Endothelial cell of umbilical vein (primary cell): Measurements from ENCODE around the gene LSM14A. TPM values are rescaled to one million over a fixed set of nuclear protein-coding genes. Genes with fewer than 3 reads are reported as not detected.
A peak's percentile ranks its signal among the peaks of the same experiment; 100 is the strongest.

Source experiments
- BruUV-seq: library from RNA; stranded (reverse); fragments of 400-500 nt; replicated peaks from 2 replicates; lab custom pipeline; 2021; lab: Mats Ljungman, UMichigan
- CTCF ChIA-PET: fragments of 300-600, 350-600 bp; sonication (Branson Sonifier 250); formaldehyde crosslinking; loops from one replicate; lab custom pipeline; 2021; ENCODE audit warnings: antibody characterized with exemption, inconsistent platforms; lab: Charles Lee
- POLR2A ChIA-PET: fragments of 300-600, 350-600 bp; sonication (Branson Sonifier 250); formaldehyde crosslinking; loops from one replicate; lab custom pipeline; 2021; ENCODE audit warnings: antibody characterized with exemption, inconsistent platforms; lab: Charles Lee
- DNase-seq: peaks from one replicate; pipeline ENCODE4 v3.0.0-alpha.2; 2011; ENCODE audit warnings: low read depth, low spot score
- FAIRE-seq: peaks from 2 replicates; lab custom pipeline; 2011; peaks lifted over from hg19 to GRCh38; lab: Jason Lieb, UNC
- H2AFZ ChIP-seq: 2 replicates; pipeline ENCODE4 v1.6.0; 2012; ENCODE audit warnings: low read depth, low read length, control low read depth, inconsistent platforms
- H3K27ac ChIP-seq: 2 replicates; pipeline ENCODE4 v1.5.1; 2011; ENCODE audit warnings: low read depth, mild to moderate bottlenecking, control low read depth, low read length, moderate library complexity; ENCODE audit not compliant: insufficient read depth
- H3K27me3 ChIP-seq, 2 experiments: 2 replicates each; pipeline versions ENCODE4 v1.6.0 to v1.6.1; 2011; ENCODE audit warnings: low read length in 2 of 2, mixed read lengths in 1 of 2; ENCODE audit not compliant: control insufficient read depth in 2 of 2, insufficient read depth in 2 of 2
- H3K36me3 ChIP-seq, 2 experiments: 2 replicates in 1 of 2; 3 replicates in 1 of 2; pipeline ENCODE4 v1.5.1; 2011; ENCODE audit warnings: low read length in 2 of 2, mild to moderate bottlenecking in 1 of 2, moderate library complexity in 1 of 2; ENCODE audit not compliant: control insufficient read depth in 2 of 2, insufficient read depth in 2 of 2; ENCODE audit errors: extremely low read depth in 1 of 2
- H3K4me1 ChIP-seq: 3 replicates; pipeline ENCODE4 v1.5.1; 2011; ENCODE audit warnings: mild to moderate bottlenecking, low read length; ENCODE audit not compliant: control insufficient read depth, insufficient read depth; ENCODE audit errors: extremely low read depth
- H3K4me2 ChIP-seq: 2 replicates; pipeline ENCODE4 v1.6.1; 2011; ENCODE audit warnings: low read length, control low read depth, mixed read lengths; ENCODE audit not compliant: insufficient read depth
- H3K4me3 ChIP-seq, 3 experiments: fragments of 200-600 bp in 1 of 3; sonication (generic), shearing (Covaris generic) in 1 of 3; replicated peaks in 1 of 3; 2 replicates each; pipeline ENCODE4 v1.5.1; 2011 to 2016; ENCODE audit warnings: control low read depth in 3 of 3, low read length in 3 of 3, mild to moderate bottlenecking in 2 of 3, inconsistent platforms in 1 of 3, low read depth in 1 of 3, moderate library complexity in 1 of 3; ENCODE audit not compliant: insufficient read depth in 1 of 3
- H3K79me2 ChIP-seq: 2 replicates; pipeline ENCODE4 v1.6.0; 2012; ENCODE audit warnings: low read length, inconsistent platforms; ENCODE audit not compliant: control insufficient read depth, insufficient read depth
- H3K9ac ChIP-seq: replicated peaks from 2 replicates; pipeline ENCODE3; 2011; ENCODE audit warnings: low read length, control low read depth; ENCODE audit not compliant: insufficient read depth; ENCODE audit errors: extremely low read depth
- H3K9me1 ChIP-seq: replicated peaks from 3 replicates; pipeline ENCODE4 v1.6.0; 2011; ENCODE audit warnings: mild to moderate bottlenecking, low read length; ENCODE audit not compliant: control insufficient read depth, insufficient read depth; ENCODE audit errors: extremely low read depth
- H3K9me3 ChIP-seq: replicated peaks from 2 replicates; pipeline ENCODE4 v1.5.1; 2012; ENCODE audit warnings: low read length, inconsistent platforms; ENCODE audit not compliant: control insufficient read depth, insufficient read depth
- H4K20me1 ChIP-seq: replicated peaks from 2 replicates; pipeline ENCODE3; 2011; ENCODE audit warnings: mild to moderate bottlenecking, low read length; ENCODE audit not compliant: control insufficient read depth, insufficient read depth; ENCODE audit errors: extremely low read depth
- CTCF ChIP-seq, 2 donors: IDR thresholded peaks; 1 replicate in 1 of 2; 2 replicates in 1 of 2; pipeline ENCODE4 v1.5.1; 2011; ENCODE audit warnings: low read length in 2 of 2, mild to moderate bottlenecking in 2 of 2, moderate library complexity in 2 of 2, control low read depth in 1 of 2, inconsistent platforms in 1 of 2, low read depth in 1 of 2; ENCODE audit not compliant: insufficient read depth in 1 of 2; ENCODE audit errors: extremely low read depth in 1 of 2
- FOS ChIP-seq: IDR thresholded peaks from 2 replicates; pipeline ENCODE4 v1.6.1; 2011; ENCODE audit warnings: mild to moderate bottlenecking, low read length, moderate library complexity, borderline replicate concordance; ENCODE audit not compliant: insufficient read depth
- GATA2 ChIP-seq: IDR thresholded peaks from 2 replicates; pipeline ENCODE4 v1.7.0; 2011; ENCODE audit warnings: low read depth, mild to moderate bottlenecking, moderate library complexity, mixed read lengths, low read length; ENCODE audit not compliant: insufficient read length, insufficient read depth
- JUN ChIP-seq: IDR thresholded peaks from 2 replicates; pipeline ENCODE4 v1.6.1; 2011; ENCODE audit warnings: borderline replicate concordance, low read depth; ENCODE audit not compliant: insufficient read length, insufficient read depth
- POLR2AphosphoS5 ChIP-seq: IDR thresholded peaks from 2 replicates; pipeline ENCODE4 v1.6.1; 2012; ENCODE audit warnings: low read depth, mild to moderate bottlenecking, control low read depth, low read length, moderate library complexity; ENCODE audit not compliant: insufficient read depth
- dilution Hi-C: fragments of 300-500 bp; cut with MboI; formaldehyde crosslinking; loops from one replicate; pipeline ENCODE4 v1.15.0; 2019; ENCODE audit warnings: low sequenced_read_pairs; ENCODE audit not compliant: extremely low pct_ligation_motif_present
- intact Hi-C: fragments of 100-400 bp; cut with micrococcal nuclease; formaldehyde crosslinking; loops from one replicate; pipeline ENCODE4 v1.10.0; 2022
- polyA plus RNA-seq, 4 experiments: library from polyadenylated mRNA; depleted of rRNA in 3 of 4; stranded (reverse) in 3 of 4; unstranded in 1 of 4; fragments of >200 nt; gene quantifications; 2 replicates each; pipeline versions ENCODE4 v1.2.1 to v1.2.3, GENCODE V29; 2011 to 2012; ENCODE audit warnings: missing spikeins in 1 of 4
- total RNA-seq: library from RNA; stranded (reverse); gene quantifications from 2 replicates; pipeline ENCODE4 v1.2.3, GENCODE V29; 2021

The LSM14A gene
- total and polyA plus RNA-seq, 2 donors (not counting 3 experiments of a cell fraction or from before 2014, with no cell fraction given) = 96.7 to 122 TPM

GRCh38 chr19:34232566-34233481, 60.5 kb downstream of the LSM14A start:
- DNase-seq (peak; percentile 87), FAIRE-seq (peak; percentile 94)
- Histone ChIP-seq H3K4me2 (peak overlapping the region; percentile 74), H3K9ac (peak overlapping the region; percentile 2), H3K9me1 (no peaks in the 10 kb centered on the region), H4K20me1 (no peaks in the 10 kb centered on the region), H3K4me3 (no peak overlapping the region), H3K4me1 (peaks cover 29% of the 10 kb centered on the region), H3K27ac (peak overlapping the region; percentile 45), H2AFZ (no peak overlapping the region), H3K36me3 (peaks cover 3 to 13% of the 10 kb centered on the region in 2 experiments), H3K9me3 (no peaks in the 10 kb centered on the region), H3K79me2 (no peaks in the 10 kb centered on the region), H3K27me3 (no peaks in the 10 kb centered on the region)
- intact Hi-C loops = loop anchor here (1.0 to 2.0 kb wide), 2 partner anchors 38 to 113 kb away; no protein-coding TSS in a partner anchor
- TF ChIP-seq JUN (peak; percentile 76), POLR2AphosphoS5 (no peak), FOS (peak; percentile 90), GATA2 (peak; percentile 56), CTCF (IDR thresholded peaks at IDR 0.05; ENCODE audit: extremely low read depth in 1 of 2, insufficient read depth in 1 of 2, low read depth in 1 of 2, low read length in 2 of 2) (no peak)
- POLR2A ChIA-PET = interaction anchor here (0.6 to 0.7 kb wide), 2 partner anchors 30 to 111 kb away, joined by 3 to 5 read pairs; no protein-coding TSS in a partner anchor
- no TSS peak for BruUV-seq
- CTCF ChIA-PET = interaction anchor here (0.5 to 2.7 kb wide), 13 partner anchors 9 to 127 kb away, joined by 3 to 12 read pairs (median 4); no protein-coding TSS in a partner anchor
- dilution Hi-C loops = no loop called here
